SK-N-SH treated with all-trans-retinoic acid at 6 μM for 48 hours (cell line): ENCODE measurements around the gene VWA5B1.

Source experiments
- ATAC-seq: fragments of 200-7000 bp; cut with Tn5 transposase; 3 replicates; pipeline ENCODE4 v1.9.1; 2020; ENCODE audit warnings: mild to moderate bottlenecking, moderate library complexity
- ARNTL ChIP-seq: fragments of 450-650 bp; formaldehyde crosslinking; IDR thresholded peaks from 2 replicates; pipeline ENCODE4 v1.5.0; 2020; ENCODE audit warnings: low read depth, mild to moderate bottlenecking, moderate library complexity, borderline replicate concordance
- BACH2 ChIP-seq: fragments of 250-450 bp; sonication (Bioruptor Pico); IDR thresholded peaks from 2 replicates; pipeline ENCODE4 v1.9.0; 2021; ENCODE audit warnings: mild to moderate bottlenecking, borderline replicate concordance
- CSDC2 ChIP-seq: fragments of 250-450 bp; sonication (Bioruptor Pico); IDR thresholded peaks from 2 replicates; pipeline ENCODE4 v1.5.0; 2020; ENCODE audit warnings: mild to moderate bottlenecking, moderate library complexity
- GLIS3 ChIP-seq: fragments of 250-450 bp; sonication (Bioruptor Pico); IDR thresholded peaks from 2 replicates; pipeline ENCODE4 v1.5.0; 2020; ENCODE audit warnings: mild to moderate bottlenecking, moderate library complexity
- ISL1 ChIP-seq: fragments of 250-450 bp; sonication (Bioruptor Pico); IDR thresholded peaks from 2 replicates; pipeline ENCODE4 v2.1.2; 2022; ENCODE audit warnings: mild to moderate bottlenecking, moderate library complexity
- PPARA ChIP-seq: fragments of 250-450 bp; sonication (Bioruptor Pico); IDR thresholded peaks from 2 replicates; pipeline ENCODE4 v1.5.0; 2020; ENCODE audit warnings: mild to moderate bottlenecking, borderline replicate concordance
- RARB ChIP-seq: fragments of 250-450 bp; sonication (Bioruptor Pico); IDR thresholded peaks from 2 replicates; pipeline ENCODE4 v1.8.0; 2021; ENCODE audit warnings: mild to moderate bottlenecking, moderate library complexity
- TCF4 ChIP-seq: fragments of 250-450 bp; sonication (Bioruptor Pico); IDR thresholded peaks from 2 replicates; pipeline ENCODE4 v1.8.0; 2021; ENCODE audit warnings: mild to moderate bottlenecking, moderate library complexity, borderline replicate concordance
- TOX ChIP-seq: fragments of 250-450 bp; sonication (Bioruptor Pico); IDR thresholded peaks from 2 replicates; pipeline ENCODE4 v1.8.0; 2021; ENCODE audit warnings: mild to moderate bottlenecking, moderate library complexity, borderline replicate concordance
- ZFP3 ChIP-seq: fragments of 250-450 bp; sonication (Bioruptor Pico); IDR thresholded peaks from 2 replicates; pipeline ENCODE4 v1.5.0; 2020; ENCODE audit warnings: mild to moderate bottlenecking, moderate library complexity
- ZFP30 ChIP-seq: fragments of 450-650 bp; formaldehyde crosslinking; IDR thresholded peaks from 2 replicates; pipeline ENCODE4 v1.5.0; 2022; ENCODE audit warnings: mild to moderate bottlenecking, moderate library complexity
- ZNF70 ChIP-seq: fragments of 450-650 bp; formaldehyde crosslinking; IDR thresholded peaks from 2 replicates; pipeline ENCODE4 v1.5.0; 2020; ENCODE audit warnings: mild to moderate bottlenecking, moderate library complexity
- ZNF8 ChIP-seq: fragments of 450-650 bp; formaldehyde crosslinking; IDR thresholded peaks from 2 replicates; pipeline ENCODE4 v1.5.0; 2020; ENCODE audit warnings: mild to moderate bottlenecking, moderate library complexity
- TF ChIP-seq, protein P1 (sequence below): fragments of 250-450 bp; sonication (Bioruptor Pico); IDR thresholded peaks from 2 replicates; pipeline ENCODE4 v1.8.0; 2021; ENCODE audit warnings: low read depth, mild to moderate bottlenecking, moderate library complexity, borderline replicate concordance
- TF ChIP-seq, protein P2 (sequence below): fragments of 250-450 bp; sonication (Bioruptor Pico); IDR thresholded peaks from 2 replicates; pipeline ENCODE4 v1.5.1; 2021; ENCODE audit warnings: mild to moderate bottlenecking, moderate library complexity
- TF ChIP-seq, protein P3 (sequence below): fragments of 250-450 bp; sonication (Bioruptor Pico); IDR thresholded peaks from 2 replicates; pipeline ENCODE4 v1.8.0; 2020; ENCODE audit warnings: mild to moderate bottlenecking, moderate library complexity, borderline replicate concordance
- TF ChIP-seq, protein P4 (sequence below): fragments of 250-450 bp; sonication (Bioruptor Pico); IDR thresholded peaks from 2 replicates; pipeline ENCODE4 v1.5.0; 2020; ENCODE audit warnings: mild to moderate bottlenecking, moderate library complexity

The VWA5B1 gene

GRCh38 chr1:20250340-20250989 lies 40.2 kb upstream of the VWA5B1 start:
- TF ChIP-seq ZNF8 (CRISPR knock-in tag): no peak
- TF ChIP-seq GLIS3 (CRISPR knock-in tag): no peak
- no peak for TF ChIP-seq TOX (CRISPR knock-in tag)
- TF ChIP-seq ZFP3: no peak
- TF ChIP-seq, protein P1, sequence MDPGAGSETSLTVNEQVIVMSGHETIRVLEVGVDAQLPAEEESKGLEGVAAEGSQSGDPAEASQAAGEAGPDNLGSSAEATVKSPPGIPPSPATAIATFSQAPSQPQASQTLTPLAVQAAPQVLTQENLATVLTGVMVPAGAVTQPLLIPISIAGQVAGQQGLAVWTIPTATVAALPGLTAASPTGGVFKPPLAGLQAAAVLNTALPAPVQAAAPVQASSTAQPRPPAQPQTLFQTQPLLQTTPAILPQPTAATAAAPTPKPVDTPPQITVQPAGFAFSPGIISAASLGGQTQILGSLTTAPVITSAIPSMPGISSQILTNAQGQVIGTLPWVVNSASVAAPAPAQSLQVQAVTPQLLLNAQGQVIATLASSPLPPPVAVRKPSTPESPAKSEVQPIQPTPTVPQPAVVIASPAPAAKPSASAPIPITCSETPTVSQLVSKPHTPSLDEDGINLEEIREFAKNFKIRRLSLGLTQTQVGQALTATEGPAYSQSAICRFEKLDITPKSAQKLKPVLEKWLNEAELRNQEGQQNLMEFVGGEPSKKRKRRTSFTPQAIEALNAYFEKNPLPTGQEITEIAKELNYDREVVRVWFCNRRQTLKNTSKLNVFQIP (CRISPR knock-in tag): no peak
- no peak for ATAC-seq

GRCh38 chr1:20252587-20252986 lies 38.1 kb upstream of the VWA5B1 start:
- ATAC-seq: no peak
- no peak for TF ChIP-seq ZNF70
- no peak for TF ChIP-seq BACH2 (CRISPR knock-in tag)
- no peak for TF ChIP-seq ISL1
- no peak for TF ChIP-seq ZNF8 (CRISPR knock-in tag)

GRCh38 chr1:20255666-20256065 lies 35.0 kb upstream of the VWA5B1 start:
- ATAC-seq: no peak
- TF ChIP-seq, protein P2, sequence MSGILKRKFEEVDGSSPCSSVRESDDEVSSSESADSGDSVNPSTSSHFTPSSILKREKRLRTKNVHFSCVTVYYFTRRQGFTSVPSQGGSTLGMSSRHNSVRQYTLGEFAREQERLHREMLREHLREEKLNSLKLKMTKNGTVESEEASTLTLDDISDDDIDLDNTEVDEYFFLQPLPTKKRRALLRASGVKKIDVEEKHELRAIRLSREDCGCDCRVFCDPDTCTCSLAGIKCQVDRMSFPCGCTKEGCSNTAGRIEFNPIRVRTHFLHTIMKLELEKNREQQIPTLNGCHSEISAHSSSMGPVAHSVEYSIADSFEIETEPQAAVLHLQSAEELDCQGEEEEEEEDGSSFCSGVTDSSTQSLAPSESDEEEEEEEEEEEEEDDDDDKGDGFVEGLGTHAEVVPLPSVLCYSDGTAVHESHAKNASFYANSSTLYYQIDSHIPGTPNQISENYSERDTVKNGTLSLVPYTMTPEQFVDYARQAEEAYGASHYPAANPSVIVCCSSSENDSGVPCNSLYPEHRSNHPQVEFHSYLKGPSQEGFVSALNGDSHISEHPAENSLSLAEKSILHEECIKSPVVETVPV (CRISPR knock-in tag): no peak
- TF ChIP-seq RARB (CRISPR knock-in tag): no peak
- TF ChIP-seq ARNTL: no peak
- TF ChIP-seq TOX (CRISPR knock-in tag): no peak
- TF ChIP-seq, protein P3, sequence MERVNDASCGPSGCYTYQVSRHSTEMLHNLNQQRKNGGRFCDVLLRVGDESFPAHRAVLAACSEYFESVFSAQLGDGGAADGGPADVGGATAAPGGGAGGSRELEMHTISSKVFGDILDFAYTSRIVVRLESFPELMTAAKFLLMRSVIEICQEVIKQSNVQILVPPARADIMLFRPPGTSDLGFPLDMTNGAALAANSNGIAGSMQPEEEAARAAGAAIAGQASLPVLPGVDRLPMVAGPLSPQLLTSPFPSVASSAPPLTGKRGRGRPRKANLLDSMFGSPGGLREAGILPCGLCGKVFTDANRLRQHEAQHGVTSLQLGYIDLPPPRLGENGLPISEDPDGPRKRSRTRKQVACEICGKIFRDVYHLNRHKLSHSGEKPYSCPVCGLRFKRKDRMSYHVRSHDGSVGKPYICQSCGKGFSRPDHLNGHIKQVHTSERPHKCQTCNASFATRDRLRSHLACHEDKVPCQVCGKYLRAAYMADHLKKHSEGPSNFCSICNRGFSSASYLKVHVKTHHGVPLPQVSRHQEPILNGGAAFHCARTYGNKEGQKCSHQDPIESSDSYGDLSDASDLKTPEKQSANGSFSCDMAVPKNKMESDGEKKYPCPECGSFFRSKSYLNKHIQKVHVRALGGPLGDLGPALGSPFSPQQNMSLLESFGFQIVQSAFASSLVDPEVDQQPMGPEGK (CRISPR knock-in tag): no peak
- TF ChIP-seq CSDC2 (CRISPR knock-in tag): no peak
- no peak for TF ChIP-seq ZFP30 (CRISPR knock-in tag)
- TF ChIP-seq PPARA (CRISPR knock-in tag): no peak

- TF ChIP-seq, protein P1 (CRISPR knock-in tag): no peak
- TF ChIP-seq TCF4 (CRISPR knock-in tag): peak; percentile 44; the same call in 1 of the 2 replicates
- TF ChIP-seq, protein P4, sequence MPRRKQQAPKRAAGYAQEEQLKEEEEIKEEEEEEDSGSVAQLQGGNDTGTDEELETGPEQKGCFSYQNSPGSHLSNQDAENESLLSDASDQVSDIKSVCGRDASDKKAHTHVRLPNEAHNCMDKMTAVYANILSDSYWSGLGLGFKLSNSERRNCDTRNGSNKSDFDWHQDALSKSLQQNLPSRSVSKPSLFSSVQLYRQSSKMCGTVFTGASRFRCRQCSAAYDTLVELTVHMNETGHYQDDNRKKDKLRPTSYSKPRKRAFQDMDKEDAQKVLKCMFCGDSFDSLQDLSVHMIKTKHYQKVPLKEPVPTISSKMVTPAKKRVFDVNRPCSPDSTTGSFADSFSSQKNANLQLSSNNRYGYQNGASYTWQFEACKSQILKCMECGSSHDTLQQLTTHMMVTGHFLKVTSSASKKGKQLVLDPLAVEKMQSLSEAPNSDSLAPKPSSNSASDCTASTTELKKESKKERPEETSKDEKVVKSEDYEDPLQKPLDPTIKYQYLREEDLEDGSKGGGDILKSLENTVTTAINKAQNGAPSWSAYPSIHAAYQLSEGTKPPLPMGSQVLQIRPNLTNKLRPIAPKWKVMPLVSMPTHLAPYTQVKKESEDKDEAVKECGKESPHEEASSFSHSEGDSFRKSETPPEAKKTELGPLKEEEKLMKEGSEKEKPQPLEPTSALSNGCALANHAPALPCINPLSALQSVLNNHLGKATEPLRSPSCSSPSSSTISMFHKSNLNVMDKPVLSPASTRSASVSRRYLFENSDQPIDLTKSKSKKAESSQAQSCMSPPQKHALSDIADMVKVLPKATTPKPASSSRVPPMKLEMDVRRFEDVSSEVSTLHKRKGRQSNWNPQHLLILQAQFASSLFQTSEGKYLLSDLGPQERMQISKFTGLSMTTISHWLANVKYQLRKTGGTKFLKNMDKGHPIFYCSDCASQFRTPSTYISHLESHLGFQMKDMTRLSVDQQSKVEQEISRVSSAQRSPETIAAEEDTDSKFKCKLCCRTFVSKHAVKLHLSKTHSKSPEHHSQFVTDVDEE (CRISPR knock-in tag): peak; percentile 27; the same call in 1 of the 2 replicates
- no peak; the same call in 2 of the 3 replicates for ATAC-seq
These were observed 31.0 kb upstream of the VWA5B1 start for GRCh38 chr1:20259646-20260045.
